ENCODE data around the gene NAALADL1. TPM values are rescaled to one million over a fixed set of nuclear protein-coding genes. Genes with fewer than 3 reads are reported as not detected.

NAALADL1 gene
- total RNA-seq, 1 donor from 2014 or later = not detected

DNA sequence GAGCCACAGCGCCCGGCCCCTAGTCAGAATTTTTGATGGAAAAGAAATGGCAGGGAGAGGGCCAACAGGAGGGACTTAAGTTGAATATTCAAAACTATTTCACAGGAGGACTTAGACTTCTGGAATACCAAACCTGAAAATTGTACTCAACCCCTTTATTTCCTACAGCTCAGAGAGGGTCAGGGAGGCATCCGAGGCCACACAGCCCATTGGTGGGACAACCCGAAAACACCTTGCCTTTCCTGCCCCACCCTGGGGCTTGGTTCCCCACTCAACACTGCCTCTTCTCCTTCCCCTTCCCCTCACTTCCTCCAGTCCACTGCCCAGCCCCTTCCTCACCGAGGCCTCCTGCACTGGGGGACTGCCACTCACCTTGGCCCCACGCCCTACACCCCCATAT, 1.4 kb downstream of the NAALADL1 start:
- no peaks in the 10 kb centered on the region for H3K36me3 Mint-ChIP-seq (ENCODE audit: low read depth, unreplicated experiment)
- H3K4me3 Mint-ChIP-seq (ENCODE audit: unreplicated experiment) = no peak overlapping the region
- no peak overlapping the region for H3K27ac Mint-ChIP-seq (ENCODE audit: unreplicated experiment)
- DNase-seq (ENCODE audit: low spot score) = no peak
- H3K9me3 Mint-ChIP-seq (ENCODE audit: unreplicated experiment) = no peaks in the 10 kb centered on the region
- TF ChIP-seq, protein P1, sequence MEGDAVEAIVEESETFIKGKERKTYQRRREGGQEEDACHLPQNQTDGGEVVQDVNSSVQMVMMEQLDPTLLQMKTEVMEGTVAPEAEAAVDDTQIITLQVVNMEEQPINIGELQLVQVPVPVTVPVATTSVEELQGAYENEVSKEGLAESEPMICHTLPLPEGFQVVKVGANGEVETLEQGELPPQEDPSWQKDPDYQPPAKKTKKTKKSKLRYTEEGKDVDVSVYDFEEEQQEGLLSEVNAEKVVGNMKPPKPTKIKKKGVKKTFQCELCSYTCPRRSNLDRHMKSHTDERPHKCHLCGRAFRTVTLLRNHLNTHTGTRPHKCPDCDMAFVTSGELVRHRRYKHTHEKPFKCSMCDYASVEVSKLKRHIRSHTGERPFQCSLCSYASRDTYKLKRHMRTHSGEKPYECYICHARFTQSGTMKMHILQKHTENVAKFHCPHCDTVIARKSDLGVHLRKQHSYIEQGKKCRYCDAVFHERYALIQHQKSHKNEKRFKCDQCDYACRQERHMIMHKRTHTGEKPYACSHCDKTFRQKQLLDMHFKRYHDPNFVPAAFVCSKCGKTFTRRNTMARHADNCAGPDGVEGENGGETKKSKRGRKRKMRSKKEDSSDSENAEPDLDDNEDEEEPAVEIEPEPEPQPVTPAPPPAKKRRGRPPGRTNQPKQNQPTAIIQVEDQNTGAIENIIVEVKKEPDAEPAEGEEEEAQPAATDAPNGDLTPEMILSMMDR (IDR thresholded peaks at IDR 0.05; ENCODE audit: unreplicated experiment) = no peak
- H3K27me3 Mint-ChIP-seq (ENCODE audit: unreplicated experiment) = peaks cover 6% of the 10 kb centered on the region
- no peaks in the 10 kb centered on the region for H3K4me1 Mint-ChIP-seq (ENCODE audit: unreplicated experiment)

DNA sequence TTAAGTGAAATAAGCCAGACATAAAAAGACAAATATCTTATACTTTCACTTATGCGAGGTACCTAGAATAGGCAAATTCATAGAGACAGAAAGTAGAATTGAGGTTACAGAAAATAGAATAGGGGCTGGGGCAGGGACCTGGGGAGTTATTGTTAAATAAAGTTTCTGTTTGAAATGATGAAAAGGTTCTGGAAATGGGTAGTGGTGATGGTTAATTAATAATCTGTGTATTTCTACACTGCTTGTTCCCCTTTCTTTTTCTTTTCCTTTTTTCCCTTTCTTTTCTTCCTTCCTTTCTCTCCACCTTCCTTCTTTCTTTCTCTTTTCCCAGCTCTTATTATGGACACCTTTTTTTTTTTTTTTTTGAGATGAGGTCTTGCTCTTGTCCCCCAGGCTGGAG, 2.8 kb downstream of the NAALADL1 start:
- no peak for DNase-seq (ENCODE audit: low spot score)
- Mint-ChIP-seq H3K27me3 (ENCODE audit: unreplicated experiment) (no peaks in the 10 kb centered on the region), H3K4me3 (ENCODE audit: unreplicated experiment) (no peak overlapping the region), H3K4me1 (ENCODE audit: unreplicated experiment) (no peaks in the 10 kb centered on the region), H3K9me3 (ENCODE audit: unreplicated experiment) (no peaks in the 10 kb centered on the region), H3K27ac (ENCODE audit: unreplicated experiment) (no peak overlapping the region), H3K36me3 (ENCODE audit: low read depth, unreplicated experiment) (no peaks in the 10 kb centered on the region)
- TF ChIP-seq, protein P1 (IDR thresholded peaks at IDR 0.05; ENCODE audit: unreplicated experiment) = no peak

DNA sequence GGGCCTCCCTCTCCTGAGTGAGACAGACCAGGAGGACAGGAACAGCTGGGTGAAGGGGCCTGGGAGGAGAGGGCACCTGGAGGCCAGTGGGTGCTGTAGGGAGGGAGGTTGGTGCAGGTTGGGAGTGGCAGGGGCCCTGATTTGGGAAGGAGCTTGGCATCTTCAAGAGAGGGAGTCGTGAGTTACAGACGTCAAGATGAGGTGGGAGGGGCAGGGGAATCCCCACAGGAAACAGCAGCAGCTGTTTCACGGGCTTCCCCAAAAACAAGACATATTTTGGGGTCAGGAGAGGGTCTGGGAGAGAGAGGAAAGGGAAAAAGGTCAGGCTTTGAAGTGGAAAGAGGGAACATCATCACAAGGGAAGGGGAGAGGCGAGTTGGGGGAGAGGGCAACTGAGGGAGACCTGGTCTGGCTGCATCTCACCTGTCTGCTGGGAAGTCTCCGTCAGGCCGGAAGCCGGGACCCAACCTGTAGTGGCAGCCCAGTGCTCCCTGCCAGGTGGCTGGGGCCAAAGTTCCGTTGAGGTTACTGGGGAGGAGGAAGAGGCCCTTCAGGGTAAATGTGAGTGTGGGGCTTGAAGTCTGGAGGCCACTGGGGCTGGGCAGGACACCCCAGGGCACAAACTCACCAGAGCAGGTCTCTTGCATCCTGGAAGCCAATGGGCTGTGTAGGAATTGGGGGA, 4.4 kb downstream of the NAALADL1 start:
- H3K36me3 Mint-ChIP-seq (ENCODE audit: low read depth, unreplicated experiment) = no peaks in the 10 kb centered on the region
- H3K4me1 Mint-ChIP-seq (ENCODE audit: unreplicated experiment) = no peaks in the 10 kb centered on the region
- H3K4me3 Mint-ChIP-seq (ENCODE audit: unreplicated experiment) = no peak overlapping the region
- H3K27ac Mint-ChIP-seq (ENCODE audit: unreplicated experiment) = no peak overlapping the region
- no peaks in the 10 kb centered on the region for H3K9me3 Mint-ChIP-seq (ENCODE audit: unreplicated experiment)
- no peak for DNase-seq (ENCODE audit: low spot score)
- TF ChIP-seq, protein P1 (IDR thresholded peaks at IDR 0.05; ENCODE audit: unreplicated experiment) = no peak
- no peaks in the 10 kb centered on the region for H3K27me3 Mint-ChIP-seq (ENCODE audit: unreplicated experiment)

DNA sequence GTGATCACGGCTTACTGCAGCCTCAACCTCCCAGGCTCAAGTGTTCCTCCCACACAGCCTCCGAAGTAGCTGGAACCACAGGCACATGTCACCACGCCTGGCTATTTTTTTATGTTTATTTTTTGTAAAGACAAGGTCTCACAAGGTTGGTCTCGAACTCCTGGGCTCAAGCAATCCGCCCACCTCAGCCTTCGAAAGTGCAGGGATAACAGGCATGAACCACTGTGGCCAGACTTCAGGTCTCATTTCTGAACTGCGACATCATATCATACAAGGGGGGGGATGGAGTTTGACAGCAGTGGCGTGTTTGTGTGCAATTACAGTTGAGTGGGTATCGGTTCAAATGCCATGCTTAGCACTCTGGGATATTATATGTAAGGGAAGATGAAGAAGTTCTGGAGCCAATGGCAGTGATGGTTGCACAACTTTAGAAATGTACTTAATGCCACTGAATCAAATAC, 6.9 kb downstream of the NAALADL1 start:
- TF ChIP-seq, protein P1 (IDR thresholded peaks at IDR 0.05; ENCODE audit: unreplicated experiment) = no peak
- no peak for DNase-seq (ENCODE audit: low spot score)
- Mint-ChIP-seq H3K36me3 (ENCODE audit: low read depth, unreplicated experiment) (peaks cover 4% of the 10 kb centered on the region), H3K4me1 (ENCODE audit: unreplicated experiment) (peaks cover 4% of the 10 kb centered on the region), H3K4me3 (ENCODE audit: unreplicated experiment) (no peak overlapping the region), H3K9me3 (ENCODE audit: unreplicated experiment) (no peaks in the 10 kb centered on the region), H3K27me3 (ENCODE audit: unreplicated experiment) (peaks cover 1% of the 10 kb centered on the region), H3K27ac (ENCODE audit: unreplicated experiment) (no peak overlapping the region)

DNA sequence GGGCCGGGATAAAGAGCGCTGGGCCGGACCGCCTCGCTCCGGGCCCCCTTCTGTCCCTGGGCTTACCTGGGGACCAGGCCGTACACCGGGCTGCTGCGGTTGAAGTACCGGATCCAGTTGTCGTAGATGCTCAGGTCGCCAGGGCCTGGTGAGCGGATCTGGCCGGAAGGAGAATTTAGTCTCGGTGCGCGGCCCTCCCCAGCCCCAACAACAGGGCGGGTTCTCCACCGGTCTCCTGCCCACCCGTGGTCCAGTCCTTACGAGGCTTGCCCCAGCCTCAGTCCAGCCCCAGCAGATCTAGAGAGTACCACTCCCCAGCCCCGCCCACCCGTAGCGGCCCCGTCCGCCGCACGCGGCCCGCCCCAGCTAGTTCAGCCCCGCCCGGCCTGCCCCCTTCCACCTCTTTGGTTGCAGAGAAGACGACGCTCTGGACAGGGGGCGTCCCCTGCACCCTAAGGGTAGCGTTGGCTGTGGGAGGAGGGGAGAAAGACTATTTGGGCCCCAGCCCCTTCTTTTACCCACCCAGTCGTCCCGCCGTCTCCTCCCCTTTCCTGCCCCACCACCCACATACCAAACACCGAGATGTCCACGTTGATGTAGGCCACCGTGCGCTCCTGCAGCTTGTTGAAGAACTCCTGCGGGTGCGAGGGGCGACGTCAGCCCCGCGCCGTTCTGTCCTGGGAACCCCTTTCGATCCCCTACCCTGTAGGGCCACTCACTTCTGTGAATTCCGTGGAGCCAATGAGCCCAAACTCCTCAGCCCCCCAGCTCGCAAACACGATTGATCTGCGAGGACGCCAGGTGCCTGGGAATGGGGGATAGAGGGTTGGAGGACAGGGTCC, 10.6 kb downstream of the NAALADL1 start:
- Mint-ChIP-seq H3K27me3 (ENCODE audit: unreplicated experiment) (peaks cover 1% of the 10 kb centered on the region), H3K36me3 (ENCODE audit: low read depth, unreplicated experiment) (peaks cover 9% of the 10 kb centered on the region), H3K4me1 (ENCODE audit: unreplicated experiment) (peaks cover 4% of the 10 kb centered on the region), H3K9me3 (ENCODE audit: unreplicated experiment) (no peaks in the 10 kb centered on the region), H3K4me3 (ENCODE audit: unreplicated experiment) (no peak overlapping the region), H3K27ac (ENCODE audit: unreplicated experiment) (no peak overlapping the region)
- TF ChIP-seq, protein P1 (IDR thresholded peaks at IDR 0.05; ENCODE audit: unreplicated experiment) = no peak
- DNase-seq (ENCODE audit: low spot score) = no peak

All from endothelial cell (in vitro differentiated cells).